T-helper 2 cell treated with Interferon-gamma antibody and Interleukin-4, amounts not matched to agents 5 μg/mL and 100 μg/mL, for 36 hours (primary cell): ENCODE measurements around the gene VIPR1.

ENCODE experiments used
- DNase-seq: peaks from one replicate; pipeline ENCODE4 v3.0.0; 2021; ENCODE audit warnings: low spot score
- H3K27ac Mint-ChIP-seq: one replicate; pipeline ENCODE4 v1.8.0; 2021; ENCODE audit warnings: mild to moderate bottlenecking, mixed read lengths
- H3K27me3 Mint-ChIP-seq: one replicate; pipeline ENCODE4 v1.8.0; 2021; ENCODE audit warnings: low read depth, mixed read lengths
- H3K36me3 Mint-ChIP-seq: one replicate; pipeline ENCODE4 v1.8.0; 2021; ENCODE audit warnings: low read depth, mixed read lengths
- H3K4me1 Mint-ChIP-seq: one replicate; pipeline ENCODE4 v1.8.0; 2021; ENCODE audit warnings: low read depth, mixed read lengths
- H3K4me3 Mint-ChIP-seq: one replicate; pipeline ENCODE4 v1.8.0; 2022; ENCODE audit warnings: mild to moderate bottlenecking, moderate library complexity, mixed read lengths
- H3K9me3 Mint-ChIP-seq: one replicate; pipeline ENCODE4 v1.8.0; 2021; ENCODE audit warnings: mixed read lengths

The VIPR1 gene

DNA sequence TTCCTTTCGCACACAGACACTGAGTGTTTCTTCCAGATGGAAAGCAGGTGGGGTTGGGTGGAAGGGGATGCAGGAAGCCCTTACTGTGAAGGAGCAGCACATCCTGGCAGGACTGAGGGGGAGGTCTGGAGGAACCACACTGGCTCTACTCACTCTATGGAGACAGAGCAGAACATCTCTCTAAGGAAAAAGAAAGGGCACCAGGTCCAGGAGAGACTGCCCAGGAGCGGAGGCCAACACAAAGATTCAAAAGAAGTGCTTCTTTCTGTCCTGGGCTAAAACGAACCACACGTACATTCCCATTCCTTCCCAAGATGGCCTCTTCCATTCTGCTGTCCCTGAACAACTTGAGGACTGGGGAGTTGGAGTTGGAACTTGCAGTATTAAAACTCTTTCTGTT lies 13.8 kb upstream of the VIPR1 start:
- no peak overlapping the region for H3K27ac Mint-ChIP-seq
- no peak overlapping the region for H3K4me3 Mint-ChIP-seq
- peaks cover 22% of the 10 kb centered on the region for H3K27me3 Mint-ChIP-seq
- H3K4me1 Mint-ChIP-seq = no peaks in the 10 kb centered on the region
- DNase-seq = no peak
- no peaks in the 10 kb centered on the region for H3K36me3 Mint-ChIP-seq
- H3K9me3 Mint-ChIP-seq = no peaks in the 10 kb centered on the region

GRCh38 chr3:42489116-42489936 lies 13.1 kb upstream of the VIPR1 start:
- H3K4me1 Mint-ChIP-seq = no peaks in the 10 kb centered on the region
- no peak for DNase-seq
- H3K27me3 Mint-ChIP-seq = peaks cover 21% of the 10 kb centered on the region
- no peaks in the 10 kb centered on the region for H3K36me3 Mint-ChIP-seq
- H3K4me3 Mint-ChIP-seq = no peak overlapping the region
- H3K9me3 Mint-ChIP-seq = no peaks in the 10 kb centered on the region
- H3K27ac Mint-ChIP-seq = no peak overlapping the region

DNA sequence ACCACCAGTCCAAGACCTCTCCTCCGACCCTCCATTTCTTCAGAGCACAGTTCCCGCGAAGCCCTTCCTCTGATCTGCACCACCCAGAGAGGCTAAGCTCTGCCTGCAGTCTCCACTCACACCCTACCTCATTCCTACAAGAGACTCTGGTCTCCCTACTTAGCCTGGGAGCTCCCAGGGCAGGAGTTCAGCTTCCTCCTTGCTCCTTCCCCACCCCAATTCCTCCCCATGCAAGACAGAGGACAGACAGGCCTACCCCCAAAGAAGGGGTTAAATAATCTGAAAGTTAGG lies 12.6 kb upstream of the VIPR1 start:
- Mint-ChIP-seq H3K4me3 (no peak overlapping the region), H3K9me3 (no peaks in the 10 kb centered on the region), H3K4me1 (no peaks in the 10 kb centered on the region), H3K27ac (no peak overlapping the region), H3K36me3 (no peaks in the 10 kb centered on the region), H3K27me3 (peaks cover 18% of the 10 kb centered on the region)
- DNase-seq = no peak

DNA sequence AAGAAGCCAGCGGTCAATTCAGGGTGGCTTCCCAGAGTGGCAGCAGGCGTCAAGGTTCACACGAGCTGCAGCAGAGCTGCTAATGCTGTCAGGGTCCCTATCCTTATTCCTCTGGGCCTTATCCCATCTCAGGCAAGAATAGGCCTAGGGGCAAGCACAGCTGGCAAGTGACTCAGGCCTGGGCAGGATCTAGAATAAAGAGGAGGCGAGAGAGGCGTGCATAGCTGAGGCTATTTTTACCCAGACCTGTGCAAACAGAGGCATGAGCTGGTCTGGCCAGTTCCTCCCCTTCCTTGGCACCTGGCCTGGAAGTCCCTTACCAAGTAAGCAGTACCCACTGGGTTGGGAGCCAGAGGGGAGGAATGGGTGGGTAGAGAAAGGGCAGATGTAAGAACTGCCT lies 12.2 kb upstream of the VIPR1 start:
- Mint-ChIP-seq H3K27me3 (peaks cover 14% of the 10 kb centered on the region), H3K9me3 (no peaks in the 10 kb centered on the region), H3K4me3 (no peak overlapping the region), H3K27ac (no peak overlapping the region), H3K4me1 (no peaks in the 10 kb centered on the region), H3K36me3 (no peaks in the 10 kb centered on the region)
- DNase-seq = no peak

- H3K27ac Mint-ChIP-seq = no peak overlapping the region
- no peaks in the 10 kb centered on the region for H3K4me1 Mint-ChIP-seq
- H3K36me3 Mint-ChIP-seq = no peaks in the 10 kb centered on the region
- no peaks in the 10 kb centered on the region for H3K9me3 Mint-ChIP-seq
- peaks cover 14% of the 10 kb centered on the region for H3K27me3 Mint-ChIP-seq
- DNase-seq = no peak
- H3K4me3 Mint-ChIP-seq = no peak overlapping the region
Observed at GRCh38 chr3:42491881-42492507, 10.4 kb upstream of the VIPR1 start.

GRCh38 chr3:42492508-42493080 lies 9.8 kb upstream of the VIPR1 start:
- Mint-ChIP-seq H3K27ac (no peak overlapping the region), H3K4me1 (no peaks in the 10 kb centered on the region), H3K36me3 (no peaks in the 10 kb centered on the region), H3K4me3 (no peak overlapping the region), H3K27me3 (peaks cover 17% of the 10 kb centered on the region), H3K9me3 (no peaks in the 10 kb centered on the region)
- no peak for DNase-seq

GRCh38 chr3:42493126-42493797 lies 9.2 kb upstream of the VIPR1 start:
- no peak for DNase-seq
- peaks cover 21% of the 10 kb centered on the region for H3K27me3 Mint-ChIP-seq
- H3K4me1 Mint-ChIP-seq = no peaks in the 10 kb centered on the region
- no peak overlapping the region for H3K4me3 Mint-ChIP-seq
- no peak overlapping the region for H3K27ac Mint-ChIP-seq
- no peaks in the 10 kb centered on the region for H3K9me3 Mint-ChIP-seq
- H3K36me3 Mint-ChIP-seq = no peaks in the 10 kb centered on the region

- DNase-seq = no peak
- Mint-ChIP-seq H3K27ac (no peak overlapping the region), H3K9me3 (no peaks in the 10 kb centered on the region), H3K36me3 (no peaks in the 10 kb centered on the region), H3K27me3 (peaks cover 26% of the 10 kb centered on the region), H3K4me3 (no peak overlapping the region), H3K4me1 (no peaks in the 10 kb centered on the region)
Observed at GRCh38 chr3:42493798-42494151, 8.7 kb upstream of the VIPR1 start.

DNA sequence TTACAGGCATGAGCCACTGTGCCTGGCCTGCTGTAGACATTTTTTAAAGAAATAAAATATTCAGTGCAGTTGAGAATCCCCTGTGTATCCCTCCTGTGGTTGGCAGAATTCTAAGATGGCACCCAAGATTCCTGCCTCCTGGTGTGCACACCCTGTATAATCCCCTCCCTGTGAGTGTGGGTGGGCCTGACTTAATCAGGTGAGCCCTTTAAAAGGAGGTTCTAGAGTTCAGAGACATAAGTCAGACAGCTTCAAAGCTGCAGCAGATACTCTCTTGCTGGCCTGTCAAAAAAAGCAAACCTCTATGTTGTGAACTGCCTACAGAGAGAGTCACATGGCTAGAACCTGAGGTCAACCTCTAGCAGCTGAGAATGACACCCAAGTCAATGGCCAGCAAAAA lies 7.0 kb upstream of the VIPR1 start:
- no peaks in the 10 kb centered on the region for H3K4me1 Mint-ChIP-seq
- H3K27ac Mint-ChIP-seq = no peak overlapping the region
- no peak for DNase-seq
- H3K36me3 Mint-ChIP-seq = no peaks in the 10 kb centered on the region
- no peak overlapping the region for H3K4me3 Mint-ChIP-seq
- H3K9me3 Mint-ChIP-seq = no peaks in the 10 kb centered on the region
- H3K27me3 Mint-ChIP-seq = peaks cover 39% of the 10 kb centered on the region

- peaks cover 6% of the 10 kb centered on the region for H3K4me1 Mint-ChIP-seq
- H3K27ac Mint-ChIP-seq = no peak overlapping the region
- peaks cover 48% of the 10 kb centered on the region for H3K27me3 Mint-ChIP-seq
- no peak for DNase-seq
- no peaks in the 10 kb centered on the region for H3K9me3 Mint-ChIP-seq
- H3K36me3 Mint-ChIP-seq = no peaks in the 10 kb centered on the region
- H3K4me3 Mint-ChIP-seq = no peak overlapping the region
Observed at GRCh38 chr3:42497009-42497731, 5.3 kb upstream of the VIPR1 start.

- Mint-ChIP-seq H3K4me1 (peaks cover 10% of the 10 kb centered on the region), H3K36me3 (no peaks in the 10 kb centered on the region), H3K9me3 (no peaks in the 10 kb centered on the region), H3K27ac (no peak overlapping the region), H3K4me3 (no peak overlapping the region), H3K27me3 (peaks cover 51% of the 10 kb centered on the region)
- no peak for DNase-seq
Observed at GRCh38 chr3:42498034-42498433, 4.4 kb upstream of the VIPR1 start.

GRCh38 chr3:42498791-42499477 lies 3.5 kb upstream of the VIPR1 start:
- no peaks in the 10 kb centered on the region for H3K36me3 Mint-ChIP-seq
- no peak overlapping the region for H3K27ac Mint-ChIP-seq
- no peak for DNase-seq
- no peak overlapping the region for H3K4me3 Mint-ChIP-seq
- peaks cover 12% of the 10 kb centered on the region for H3K4me1 Mint-ChIP-seq
- H3K9me3 Mint-ChIP-seq = no peaks in the 10 kb centered on the region
- peaks cover 56% of the 10 kb centered on the region for H3K27me3 Mint-ChIP-seq

- Mint-ChIP-seq H3K4me3 (no peak overlapping the region), H3K36me3 (no peaks in the 10 kb centered on the region), H3K4me1 (peaks cover 12% of the 10 kb centered on the region), H3K27me3 (peaks cover 56% of the 10 kb centered on the region), H3K27ac (no peak overlapping the region), H3K9me3 (no peaks in the 10 kb centered on the region)
- no peak for DNase-seq
Observed at GRCh38 chr3:42499478-42499871, 3.0 kb upstream of the VIPR1 start.
